ENCODE data around the gene CDK10.
"Not testable (repeated sequence)": the region's sequence is repeated elsewhere in the genome, so short reads cannot be mapped to it uniquely, and the experiment has no call there.

CDK10 gene

GRCh38 chr16:89667633-89668032 lies 18.9 kb upstream of the CDK10 start:
- in situ Hi-C loops (cut with MboI; ENCODE audit: low sequenced_read_pairs) = no loop called here

DNA sequence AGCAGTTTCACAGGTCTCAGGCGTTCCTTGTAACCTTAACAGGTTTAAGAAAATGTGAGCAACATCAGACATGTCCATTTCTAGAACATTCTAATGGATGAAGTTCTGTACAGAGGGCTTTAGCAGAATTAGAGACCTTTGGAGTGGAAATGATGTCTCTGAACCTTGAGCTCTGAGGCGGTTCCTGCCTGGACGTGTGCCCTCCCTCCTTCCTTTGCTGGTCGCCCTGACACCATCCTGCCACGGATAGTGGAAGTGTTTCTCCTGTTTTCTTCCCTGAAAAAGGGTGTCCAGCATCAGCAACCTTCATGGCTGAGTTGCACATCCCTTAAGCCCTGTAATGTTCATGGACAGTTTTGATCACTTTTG lies 17.7 kb upstream of the CDK10 start:
- in situ Hi-C loops (cut with MboI; ENCODE audit: low sequenced_read_pairs) = no loop called here

DNA sequence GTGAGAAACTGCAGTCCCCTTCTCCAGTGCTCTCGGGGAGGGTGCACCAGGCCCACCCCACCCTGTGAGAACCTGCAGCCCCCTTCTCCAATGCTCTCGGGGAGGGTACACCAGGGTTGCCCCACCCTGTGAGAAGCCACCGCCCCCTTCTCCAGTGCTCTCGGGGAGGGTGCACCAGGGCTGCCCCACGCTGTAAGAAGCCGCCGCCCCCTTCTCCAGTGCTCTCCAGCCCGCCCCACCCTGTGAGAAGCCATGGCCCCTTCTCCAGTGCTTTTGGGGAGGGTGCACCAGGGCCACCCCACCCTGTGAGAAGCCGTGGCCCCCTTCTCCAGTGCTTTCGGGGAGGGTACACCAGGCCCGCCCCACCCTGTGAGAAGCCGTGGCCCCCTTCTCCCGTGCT lies 16.7 kb upstream of the CDK10 start:
- in situ Hi-C loops (cut with MboI; ENCODE audit: low sequenced_read_pairs) = no loop called here

GRCh38 chr16:89670496-89671431 lies 15.7 kb upstream of the CDK10 start:
- in situ Hi-C loops (cut with MboI; ENCODE audit: low sequenced_read_pairs) = no loop called here

DNA sequence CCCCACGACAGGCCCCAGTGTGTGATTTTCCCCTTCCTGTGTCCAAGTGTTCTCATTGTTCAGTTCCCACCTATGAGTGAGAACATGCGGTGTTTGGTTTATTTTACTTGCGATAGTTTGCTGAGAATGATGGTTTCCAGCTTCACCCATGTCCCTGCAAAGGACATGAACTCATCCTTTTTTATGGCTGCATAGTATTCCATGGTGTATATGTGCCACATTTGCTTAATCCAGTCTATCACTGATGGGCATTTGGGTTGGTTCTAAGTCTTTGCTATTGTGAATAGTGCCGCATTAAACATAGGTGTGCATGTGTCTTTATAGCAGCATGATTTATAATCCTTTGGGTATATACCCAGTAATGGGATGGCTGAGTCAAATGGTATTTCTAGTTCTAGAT lies 14.9 kb upstream of the CDK10 start:
- in situ Hi-C loops (cut with MboI; ENCODE audit: low sequenced_read_pairs) = not testable (repeated sequence)

- in situ Hi-C loops (cut with MboI; ENCODE audit: low sequenced_read_pairs) = no loop called here
Measured at GRCh38 chr16:89672177-89672941, 14.1 kb upstream of the CDK10 start.

GRCh38 chr16:89678258-89678657 lies 8.2 kb upstream of the CDK10 start:
- in situ Hi-C loops (cut with MboI; ENCODE audit: low sequenced_read_pairs) = no loop called here

DNA sequence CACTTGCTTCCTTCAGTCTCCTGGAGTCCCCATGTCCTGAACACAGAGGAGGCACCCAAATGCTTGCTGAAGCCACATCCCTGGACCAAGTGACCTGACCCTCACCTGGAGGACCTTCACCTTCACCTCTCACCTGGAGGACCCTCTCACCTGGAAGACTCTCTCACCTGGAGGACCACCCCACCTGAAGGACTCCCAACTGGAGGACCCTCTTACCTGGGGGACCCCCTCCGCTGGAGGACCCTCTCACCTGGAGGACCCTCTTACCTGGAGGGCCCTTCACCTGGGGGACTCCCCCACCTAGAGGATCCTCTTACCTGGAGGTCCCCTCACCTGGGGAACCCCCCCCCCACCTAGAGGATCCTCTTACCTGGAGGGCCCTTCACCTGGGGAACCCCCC lies 573 bp upstream of the CDK10 start:
- in situ Hi-C loops (cut with MboI; ENCODE audit: low sequenced_read_pairs) = no loop called here

GRCh38 chr16:89687092-89687940 lies 827 bp downstream of the CDK10 start:
- in situ Hi-C loops (cut with MboI; ENCODE audit: low sequenced_read_pairs) = no loop called here

- in situ Hi-C loops (cut with MboI; ENCODE audit: low sequenced_read_pairs) = no loop called here
Measured at GRCh38 chr16:89688395-89688794, 1.9 kb downstream of the CDK10 start.

DNA sequence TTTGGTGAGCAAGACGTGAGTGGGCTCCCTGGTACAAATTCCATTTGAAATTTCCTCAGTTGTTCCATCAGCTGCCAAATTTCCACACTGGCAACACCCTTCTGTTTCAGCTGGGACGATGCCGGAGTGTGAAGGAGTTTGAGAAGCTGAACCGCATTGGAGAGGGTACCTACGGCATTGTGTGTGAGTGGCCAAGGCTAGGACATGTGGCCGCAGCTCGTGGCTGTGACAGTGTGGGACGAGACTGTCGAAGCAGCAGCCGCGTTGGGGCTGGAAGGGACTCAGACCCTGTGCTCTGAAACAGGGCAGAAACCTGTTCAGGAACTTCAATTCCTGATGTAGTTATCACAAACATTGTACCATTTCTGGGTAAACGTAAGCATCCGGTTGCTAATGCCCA lies 2.7 kb downstream of the CDK10 start:
- in situ Hi-C loops (cut with MboI; ENCODE audit: low sequenced_read_pairs) = no loop called here

DNA sequence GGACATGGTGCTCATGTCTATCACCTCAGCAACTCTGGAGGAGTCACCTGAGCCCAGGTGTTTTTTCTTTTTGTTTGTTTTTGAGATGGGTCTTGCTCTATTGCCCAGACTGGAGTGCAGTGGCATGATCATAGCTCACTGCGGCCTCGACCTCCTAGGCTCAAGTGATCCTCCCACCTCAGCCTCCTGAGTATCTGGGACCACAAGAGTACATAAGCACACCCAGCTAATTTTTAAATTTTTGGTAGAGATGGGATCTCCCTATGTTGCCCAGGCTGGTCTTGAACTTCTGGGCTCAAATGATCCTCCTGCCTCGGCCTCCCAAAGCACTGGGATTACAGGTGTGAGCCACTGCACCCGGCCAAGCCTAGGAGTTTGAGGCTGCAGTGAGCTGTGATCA lies 3.1 kb downstream of the CDK10 start:
- in situ Hi-C loops (cut with MboI; ENCODE audit: low sequenced_read_pairs) = not testable (repeated sequence)

GRCh38 chr16:89690392-89690901 lies 4.0 kb downstream of the CDK10 start:
- in situ Hi-C loops (cut with MboI; ENCODE audit: low sequenced_read_pairs) = no loop called here

- in situ Hi-C loops (cut with MboI; ENCODE audit: low sequenced_read_pairs) = no loop called here
Measured at GRCh38 chr16:89691231-89691985, 4.9 kb downstream of the CDK10 start.

- in situ Hi-C loops (cut with MboI; ENCODE audit: low sequenced_read_pairs) = no loop called here
Measured at GRCh38 chr16:89691986-89692569, 5.6 kb downstream of the CDK10 start.

GRCh38 chr16:89693289-89693731 lies 6.8 kb downstream of the CDK10 start:
- in situ Hi-C loops (cut with MboI; ENCODE audit: low sequenced_read_pairs) = no loop called here

GRCh38 chr16:89693931-89694783 lies 7.7 kb downstream of the CDK10 start:
- in situ Hi-C loops (cut with MboI; ENCODE audit: low sequenced_read_pairs) = no loop called here

DNA sequence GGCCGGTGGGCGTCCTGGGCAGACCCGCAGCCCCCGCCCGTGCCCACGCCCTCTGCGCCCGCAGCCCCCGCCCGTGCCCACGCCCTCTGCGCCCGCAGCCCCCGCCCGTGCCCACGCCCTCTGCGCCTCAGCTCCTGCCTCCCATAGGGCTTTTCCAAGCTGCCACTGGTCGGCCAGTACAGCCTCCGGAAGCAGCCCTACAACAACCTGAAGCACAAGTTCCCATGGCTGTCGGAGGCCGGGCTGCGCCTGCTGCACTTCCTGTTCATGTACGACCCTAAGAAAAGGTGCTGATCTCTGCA lies 8.2 kb downstream of the CDK10 start:
- in situ Hi-C loops (cut with MboI; ENCODE audit: low sequenced_read_pairs) = not testable (repeated sequence)
